NCI-H345 treated with DMSO at 0.1 percent for 48 hours (cell line): ENCODE measurements around the gene KCNAB2.

Source experiments
- DNase-seq: peaks from one replicate; lab custom pipeline; 2025; ENCODE audit not compliant: unreplicated experiment; lab: John Stamatoyannopoulos, UW

KCNAB2 gene

DNA sequence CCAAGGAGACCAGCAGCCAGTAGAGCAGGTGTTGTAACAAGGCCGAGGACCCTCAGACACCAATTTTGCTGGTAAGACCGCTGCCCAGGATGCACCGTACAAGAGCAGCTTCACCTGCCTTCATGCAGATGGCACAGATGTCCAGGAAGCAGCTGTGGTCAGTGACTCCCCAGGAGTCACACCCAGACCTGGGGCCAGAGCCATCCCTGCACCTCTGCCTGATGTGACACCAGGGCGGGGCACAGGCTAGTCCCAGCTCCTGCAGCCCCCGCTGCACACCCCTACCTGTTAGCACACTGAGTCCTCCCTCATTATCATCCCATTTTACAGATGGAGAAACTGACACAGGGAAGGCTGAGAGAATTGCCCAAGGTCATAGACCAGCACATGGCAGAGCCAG, 16.3 kb upstream of the KCNAB2 start:
- DNase-seq, result no peak

DNA sequence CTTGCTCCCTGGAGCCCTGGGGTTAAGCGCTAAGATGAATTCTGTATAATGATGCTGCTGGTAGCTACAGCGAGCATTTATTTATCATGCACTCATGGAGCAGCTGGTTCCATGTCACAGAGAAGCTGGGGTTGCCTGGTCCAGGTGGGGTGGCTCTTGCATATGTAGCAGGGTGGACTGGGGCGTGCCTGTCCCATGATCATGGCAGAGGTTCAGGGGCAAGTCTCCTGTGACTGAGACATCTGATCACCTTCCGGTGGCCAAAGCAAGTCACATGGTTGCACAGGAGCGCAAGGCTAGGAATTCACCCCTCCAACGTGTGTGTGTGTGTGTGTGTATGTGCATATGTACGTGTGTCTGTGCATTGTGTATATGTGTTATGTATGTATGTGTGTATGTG, 15.6 kb upstream of the KCNAB2 start:
- no peak for DNase-seq

DNA sequence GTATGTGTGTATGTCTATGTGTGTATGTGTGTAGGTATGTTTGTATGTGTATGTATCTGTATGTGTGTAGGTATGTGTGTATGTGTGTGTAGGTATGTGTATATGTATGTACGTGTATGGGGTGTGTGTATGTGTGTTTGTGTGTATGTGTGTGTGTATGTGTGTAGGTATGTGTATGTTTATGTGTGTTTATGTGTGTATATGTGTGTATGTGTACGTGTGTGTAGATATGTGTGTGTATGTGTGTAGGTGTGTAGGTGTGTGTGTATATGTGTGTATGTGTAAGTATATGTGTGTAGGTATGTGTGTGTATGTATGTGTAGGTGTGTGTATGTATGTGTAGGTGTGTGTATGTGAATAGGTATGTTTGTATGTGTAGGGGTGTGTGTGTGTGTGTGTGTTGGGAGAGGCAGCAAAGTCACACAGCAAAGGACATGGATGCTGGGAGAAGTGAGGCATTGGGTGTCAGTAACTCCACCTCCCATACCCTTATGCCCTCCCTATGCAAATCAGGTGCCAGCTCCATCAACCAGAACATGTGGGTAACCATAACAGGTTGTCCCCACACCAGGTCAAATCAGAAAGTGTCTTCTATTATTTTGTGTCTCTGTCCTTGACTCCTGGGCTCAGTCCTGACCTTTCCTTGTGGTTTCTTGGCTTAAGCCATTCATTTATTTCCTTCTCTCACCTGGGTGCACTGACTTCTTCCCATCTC, 15.0 kb upstream of the KCNAB2 start:
- no peak for DNase-seq

DNA sequence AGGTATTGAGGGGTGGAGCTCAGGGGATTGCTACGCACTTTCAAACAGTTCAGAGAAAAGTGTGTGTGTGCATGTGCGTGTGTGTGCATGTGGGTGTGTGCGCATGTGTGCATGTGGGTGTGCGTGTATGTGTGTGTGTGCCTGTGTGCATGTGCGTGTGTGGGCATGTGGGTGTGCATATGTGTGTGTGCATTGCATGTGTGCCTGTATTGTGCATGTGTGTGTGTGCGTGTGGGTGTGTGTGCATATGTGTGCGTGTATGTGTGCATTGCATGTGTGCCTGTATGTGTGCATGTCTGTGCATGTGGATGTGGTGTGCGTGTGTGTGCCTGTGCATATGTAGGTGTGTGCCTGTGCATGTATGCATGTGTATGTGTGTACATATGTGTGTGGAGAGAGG, 12.6 kb upstream of the KCNAB2 start:
- DNase-seq, result no peak

DNA sequence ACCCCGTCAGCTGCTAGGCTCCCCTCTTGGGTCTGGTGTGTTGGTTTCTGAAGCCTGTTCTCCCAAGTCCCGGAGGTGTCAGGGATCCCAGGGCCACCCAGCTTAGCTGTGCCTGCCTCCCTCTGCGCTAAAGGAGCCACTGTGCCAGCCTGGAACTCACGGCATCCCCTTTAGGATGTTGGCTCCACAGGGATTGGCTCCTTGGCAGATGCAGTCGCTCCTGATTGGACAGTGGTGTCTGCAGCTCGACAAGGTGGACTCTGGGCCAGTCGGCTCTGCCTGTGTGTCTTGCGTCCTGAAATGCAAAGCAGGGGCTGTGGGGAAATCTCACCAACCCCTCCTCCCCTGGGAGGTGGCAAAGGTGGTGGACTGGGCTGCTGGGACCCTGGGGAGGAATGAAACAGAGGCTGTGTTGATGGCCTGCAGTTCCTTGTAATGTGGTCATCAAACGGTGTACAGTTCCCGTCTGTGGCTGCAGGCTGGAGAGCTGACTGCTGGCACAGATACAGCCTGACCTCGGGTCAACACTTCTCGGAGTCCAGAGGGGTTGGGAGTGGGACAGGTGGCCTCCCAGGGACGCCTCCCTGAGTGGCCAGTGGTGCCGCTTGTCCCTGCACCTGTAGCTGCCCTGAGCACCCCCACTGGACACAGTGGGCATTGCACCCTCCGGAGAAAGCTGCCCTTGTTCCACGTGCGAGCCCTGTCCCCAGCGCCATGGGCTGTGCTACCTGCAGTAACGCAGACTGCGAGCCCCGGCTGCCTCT, 11.5 kb upstream of the KCNAB2 start:
- DNase-seq, result no peak

DNA sequence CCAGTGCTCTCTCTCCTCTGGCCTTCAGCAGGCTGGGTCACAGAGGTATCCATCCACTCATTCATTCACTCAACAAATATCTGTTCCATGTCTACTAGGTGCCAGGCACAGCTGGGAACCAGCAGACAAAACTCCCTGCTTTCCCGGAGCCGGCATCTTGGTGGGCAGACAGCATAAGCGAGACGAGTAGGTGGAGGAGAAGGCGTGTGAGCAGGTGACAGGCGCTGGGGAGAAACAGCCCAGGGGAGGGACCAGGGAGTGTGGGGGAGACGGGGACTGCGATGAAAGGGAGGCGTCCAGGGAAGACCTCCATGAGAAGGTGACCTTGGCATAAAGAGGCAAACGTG, 11.0 kb upstream of the KCNAB2 start:
- DNase-seq, result no peak

DNA sequence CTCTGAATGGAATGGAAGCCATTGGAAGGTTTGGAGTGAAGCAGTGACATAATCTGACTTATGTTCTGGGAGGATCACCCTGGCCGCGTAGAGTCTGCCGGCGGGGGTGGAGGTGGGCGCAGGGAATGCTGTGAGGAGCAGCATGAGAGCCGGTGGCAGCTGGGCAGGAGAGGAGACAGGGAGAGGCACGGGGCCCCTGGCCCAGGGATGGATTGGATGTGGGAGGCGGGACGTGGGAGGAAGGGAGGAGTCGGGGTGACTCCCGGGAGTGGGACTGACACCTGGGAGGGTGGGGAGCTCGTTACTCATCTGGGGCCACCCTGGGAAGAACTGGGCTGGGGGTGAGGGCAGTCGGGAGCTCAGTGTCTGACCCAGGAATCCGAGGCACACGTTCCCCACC, 10.4 kb upstream of the KCNAB2 start:
- no peak for DNase-seq

DNA sequence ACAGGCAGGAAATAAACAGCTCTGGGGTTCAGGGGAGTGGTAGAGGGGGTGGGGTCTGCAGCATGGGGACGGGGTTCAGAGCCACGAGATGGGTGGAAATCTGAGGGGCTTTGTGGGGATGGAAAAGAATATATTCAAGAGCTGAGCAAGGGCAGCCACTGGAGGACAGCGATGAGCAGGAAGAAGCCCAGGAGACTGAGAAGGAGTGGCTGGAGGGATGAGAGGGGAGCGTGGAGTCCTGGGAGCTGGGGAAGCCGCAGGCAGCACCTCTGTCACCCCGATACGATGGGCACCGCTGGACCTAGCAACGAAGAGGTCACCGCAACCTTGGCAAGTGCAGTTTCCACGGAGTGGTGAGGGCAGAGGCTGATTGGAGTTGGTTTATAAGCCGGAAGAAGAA, 10.0 kb upstream of the KCNAB2 start:
- DNase-seq, result no peak

DNA sequence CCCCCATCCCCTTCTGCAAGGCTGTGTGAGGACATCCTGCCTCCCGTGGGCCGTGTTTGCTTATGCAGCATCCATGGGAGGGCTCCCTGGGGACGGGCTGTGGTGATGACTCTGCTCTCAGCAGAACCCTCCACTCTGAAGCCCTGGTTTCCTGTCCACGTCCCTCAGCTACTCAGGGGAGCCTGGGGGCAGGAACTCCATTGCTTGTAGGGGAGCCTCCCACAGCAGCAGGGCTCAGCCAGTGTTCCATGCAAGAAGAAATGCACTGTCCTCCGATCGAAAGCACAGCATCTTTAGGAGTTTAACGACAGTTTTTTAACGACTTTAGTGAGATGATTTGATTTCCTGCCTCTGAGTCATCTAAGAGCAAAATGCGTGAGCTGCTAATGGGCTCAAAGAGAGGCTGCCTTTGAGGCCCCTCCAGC, 8.3 kb upstream of the KCNAB2 start:
- no peak for DNase-seq

DNA sequence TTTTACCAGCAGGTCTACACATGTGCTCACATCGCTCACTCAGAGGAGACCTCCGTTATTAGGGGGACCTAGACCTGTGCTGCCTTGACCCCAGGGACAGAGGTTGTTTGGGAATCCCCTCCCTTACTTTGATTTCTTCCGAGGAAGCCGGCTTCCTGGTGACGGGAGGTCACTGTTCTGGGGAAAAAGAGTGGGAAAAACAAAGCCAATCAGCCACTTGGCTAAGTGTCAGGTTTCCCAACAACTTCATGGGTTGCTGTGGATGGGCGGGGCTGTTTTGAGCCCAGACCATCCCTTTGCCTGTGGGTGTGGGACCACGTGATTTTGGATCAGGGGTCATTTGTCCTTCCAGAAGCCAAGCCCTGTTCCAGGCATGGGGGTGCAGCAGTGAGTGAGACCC, 7.1 kb upstream of the KCNAB2 start:
- DNase-seq, result no peak

DNA sequence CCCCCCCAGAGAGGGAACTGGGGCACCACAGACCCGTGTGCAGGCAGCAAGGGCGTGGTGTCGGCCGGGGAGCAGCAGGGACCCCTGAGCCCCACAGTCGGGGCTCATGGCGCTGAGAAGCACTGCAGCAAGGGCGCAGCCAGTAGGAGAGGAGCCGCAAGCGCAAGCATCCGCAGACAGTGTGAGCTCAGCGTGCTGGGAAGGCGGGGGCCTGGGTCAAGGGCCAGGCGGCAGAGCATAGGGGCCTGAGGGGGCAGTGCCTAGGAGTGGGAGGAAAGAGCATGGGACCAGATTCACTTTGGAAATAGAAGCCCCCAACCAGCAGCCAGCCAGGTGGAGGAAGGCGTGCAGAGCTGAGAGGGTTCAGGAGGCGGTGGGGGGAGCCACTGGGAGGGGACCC, 6.7 kb upstream of the KCNAB2 start:
- DNase-seq, result no peak

DNA sequence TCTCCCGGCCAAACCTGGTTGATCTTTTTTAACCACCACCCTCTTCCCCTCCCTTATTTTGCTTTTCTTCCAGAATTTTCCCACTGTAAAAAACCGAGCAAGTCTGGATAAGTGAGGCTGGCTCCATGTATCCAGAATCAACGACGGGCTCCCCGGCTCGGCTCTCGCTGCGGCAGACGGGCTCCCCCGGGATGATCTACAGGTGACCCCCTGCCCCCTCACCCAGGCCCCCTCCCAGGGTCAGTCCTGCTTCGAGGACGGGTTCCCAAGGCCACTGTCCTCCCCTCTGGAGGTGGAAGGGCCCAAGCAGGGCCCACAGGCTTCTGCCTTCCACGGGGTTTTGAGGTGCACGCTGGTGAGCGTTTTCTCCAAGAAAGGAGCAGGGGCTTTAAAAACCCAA, 5.2 kb upstream of the KCNAB2 start:
- no peak for DNase-seq

DNA sequence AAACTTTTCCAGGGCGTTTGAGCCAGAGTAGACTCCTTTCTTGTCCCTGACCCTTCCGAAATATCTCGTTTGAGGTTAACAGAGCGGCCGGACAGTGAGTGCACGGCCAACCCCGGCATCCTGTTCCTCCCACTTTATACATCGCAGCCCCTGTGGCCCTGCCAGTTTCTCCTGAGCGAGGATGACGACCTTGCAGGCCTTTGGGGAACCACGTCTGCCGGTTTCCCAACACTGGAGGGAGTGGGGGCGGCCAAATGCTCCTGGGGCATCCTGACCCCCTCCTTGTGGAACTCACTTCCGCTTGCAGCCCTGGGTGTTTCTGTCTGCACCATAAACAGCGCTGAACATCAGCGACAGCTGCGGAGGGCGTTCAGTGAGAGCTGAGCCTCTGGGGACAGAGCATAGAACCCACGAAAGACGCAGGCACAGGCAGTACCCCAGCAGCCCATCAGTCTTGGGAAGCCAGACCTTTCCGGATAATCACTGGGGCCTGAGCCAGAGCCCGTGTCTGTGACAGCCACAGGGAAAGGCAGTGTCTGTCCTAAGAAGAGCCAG, 4.8 kb upstream of the KCNAB2 start:
- no peak for DNase-seq

DNA sequence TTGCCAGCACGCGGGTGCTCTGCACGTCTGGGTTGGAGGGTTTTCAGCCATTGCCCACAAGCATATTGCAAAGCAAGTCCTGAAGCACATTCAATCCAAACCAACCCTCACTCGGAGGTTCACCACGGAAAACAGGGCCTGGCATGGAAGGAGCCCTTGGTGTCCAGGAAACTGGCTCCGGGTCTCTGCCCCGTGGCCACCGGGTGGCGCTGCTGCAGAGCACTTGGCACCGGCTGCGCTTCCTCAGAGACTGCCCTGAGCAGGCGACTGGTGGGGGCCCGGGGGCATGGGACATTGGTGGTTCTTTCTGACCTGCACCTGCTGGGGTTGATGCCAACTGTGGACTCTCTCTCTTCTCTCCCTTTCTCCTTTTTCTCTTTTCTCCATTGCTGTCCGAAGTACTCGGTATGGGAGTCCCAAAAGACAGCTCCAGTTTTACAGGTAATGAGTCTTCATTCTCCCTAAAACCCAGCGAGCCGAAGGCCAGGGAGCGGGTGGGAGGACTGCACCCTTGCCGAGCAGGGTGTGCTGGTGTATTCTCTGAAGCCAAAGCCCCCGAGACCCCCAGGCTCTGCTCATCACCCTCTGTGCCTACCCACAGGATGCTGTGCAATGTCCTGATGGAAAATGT, 4.1 kb upstream of the KCNAB2 start:
- no peak for DNase-seq

DNA sequence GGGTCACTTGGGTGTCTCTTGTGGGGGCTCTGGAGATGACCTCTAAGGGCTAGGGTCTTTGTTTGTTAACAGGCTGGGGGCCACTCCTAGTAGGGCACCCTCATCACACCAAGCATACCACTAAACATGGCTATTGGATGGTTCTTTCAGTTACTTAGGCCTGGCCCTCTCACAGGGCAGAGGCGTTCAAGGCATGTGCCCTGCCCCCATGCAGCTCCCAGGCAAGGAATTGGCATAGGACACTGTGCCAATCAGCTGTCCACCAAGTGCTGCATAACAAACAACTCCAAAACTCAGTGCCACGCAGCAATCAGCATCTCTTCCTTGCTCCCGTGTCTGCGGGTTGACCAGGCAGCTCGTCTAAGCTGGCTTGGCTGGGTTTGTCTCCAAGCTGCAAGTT, 2.1 kb upstream of the KCNAB2 start:
- no peak for DNase-seq

DNA sequence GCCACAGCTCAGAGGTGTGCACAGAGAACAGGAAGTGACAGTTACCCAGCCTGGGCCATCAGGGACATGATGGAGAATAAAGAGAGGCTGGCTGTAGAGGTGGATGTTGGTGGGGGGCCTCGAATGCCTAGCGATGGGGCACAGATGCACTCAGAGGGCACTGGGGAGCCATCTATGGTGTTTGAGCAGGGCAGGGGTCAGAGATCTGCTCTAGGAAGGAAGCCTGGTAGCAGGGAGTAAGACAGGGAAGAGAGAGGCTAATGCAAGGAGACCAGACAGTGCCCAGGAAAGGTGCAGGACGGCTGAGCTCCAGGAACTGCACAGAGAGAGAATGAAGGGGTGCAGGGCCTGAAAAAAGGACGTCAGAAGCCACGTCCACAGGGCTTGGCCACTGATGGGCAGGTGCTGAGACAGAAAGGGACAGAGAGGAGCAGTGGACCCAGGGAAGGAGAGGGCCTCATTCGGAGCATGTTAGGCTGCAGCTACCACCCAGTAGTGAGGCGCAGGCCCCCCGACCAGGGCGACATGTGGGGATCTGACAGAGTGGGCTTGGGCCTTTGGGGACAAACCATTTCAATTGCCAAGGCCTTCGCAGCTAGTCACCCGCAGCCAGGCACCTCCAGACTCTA, 1.1 kb upstream of the KCNAB2 start:
- no peak for DNase-seq

DNA sequence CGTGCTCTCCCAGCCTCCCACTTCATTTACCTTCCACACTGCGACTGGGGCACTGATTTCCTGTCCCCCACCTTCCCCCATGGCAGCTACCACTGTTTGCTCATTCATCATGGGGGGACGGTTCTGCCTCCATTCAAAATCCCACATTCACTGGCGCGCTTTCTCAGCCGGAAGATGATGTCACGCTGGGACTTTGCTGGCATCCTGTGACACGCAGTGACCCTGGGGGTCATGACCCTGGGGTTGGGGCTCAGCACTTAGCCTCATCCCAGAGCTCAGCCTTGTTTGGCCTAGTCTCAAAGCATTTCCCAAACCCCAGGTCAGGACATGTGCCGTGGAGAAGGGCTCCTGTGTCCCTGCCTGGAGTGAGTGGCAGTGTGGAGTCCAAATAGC, 582 bp upstream of the KCNAB2 start:
- no peak for DNase-seq

DNA sequence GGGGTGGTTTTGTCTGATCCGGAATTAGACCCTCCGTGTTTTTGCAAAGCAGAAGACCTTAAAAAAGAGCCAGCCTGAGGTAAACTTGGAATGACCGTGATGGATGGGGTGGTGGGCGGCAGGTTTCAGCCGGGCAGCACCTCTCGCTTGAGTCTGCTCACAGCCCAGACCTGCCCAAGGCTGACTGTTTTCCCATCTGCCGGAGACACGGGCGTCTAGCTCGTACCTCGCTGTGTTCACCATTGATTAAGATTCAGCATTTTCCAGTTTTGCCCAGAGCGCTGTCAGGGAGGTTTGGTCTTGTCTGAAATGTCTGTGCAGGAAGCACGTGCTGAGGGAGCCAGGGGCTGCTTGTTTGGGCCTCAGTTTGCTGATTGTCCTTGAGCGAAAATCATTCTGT, 591 bp downstream of the KCNAB2 start:
- DNase-seq, result no peak

DNA sequence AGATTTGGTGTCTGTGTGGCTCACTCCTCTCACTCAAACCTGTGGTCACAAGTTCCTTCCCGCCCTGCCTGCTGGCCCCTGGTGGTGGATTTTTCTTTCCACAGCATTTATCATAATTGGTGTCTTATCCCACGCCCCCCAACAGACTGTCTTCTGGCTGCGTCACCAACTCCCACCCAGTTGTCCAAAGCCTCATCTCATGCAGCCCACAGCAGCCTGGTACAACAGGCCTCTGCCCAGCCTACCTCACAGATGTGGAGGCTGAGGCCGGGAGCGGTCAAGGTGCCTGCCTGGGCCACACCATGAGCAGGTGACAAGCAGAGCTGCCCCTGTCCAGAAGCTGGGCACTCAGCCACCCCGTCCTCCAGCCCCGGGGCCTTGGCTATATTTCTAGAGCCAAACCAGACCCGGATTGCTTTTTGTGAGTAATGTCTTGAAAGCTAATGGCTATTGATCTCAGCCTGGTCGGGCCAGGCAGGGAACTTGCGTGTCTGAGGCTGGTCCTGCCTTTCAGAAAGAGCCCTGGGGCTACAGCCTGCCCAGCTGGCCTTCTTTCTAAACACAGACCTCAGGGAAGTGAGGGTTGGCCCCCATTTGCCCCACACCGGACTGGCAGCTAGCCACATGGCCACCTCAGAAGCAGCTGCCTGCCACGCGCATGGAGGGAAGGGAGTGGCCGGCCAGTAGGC, 2.6 kb downstream of the KCNAB2 start:
- DNase-seq, result no peak

DNA sequence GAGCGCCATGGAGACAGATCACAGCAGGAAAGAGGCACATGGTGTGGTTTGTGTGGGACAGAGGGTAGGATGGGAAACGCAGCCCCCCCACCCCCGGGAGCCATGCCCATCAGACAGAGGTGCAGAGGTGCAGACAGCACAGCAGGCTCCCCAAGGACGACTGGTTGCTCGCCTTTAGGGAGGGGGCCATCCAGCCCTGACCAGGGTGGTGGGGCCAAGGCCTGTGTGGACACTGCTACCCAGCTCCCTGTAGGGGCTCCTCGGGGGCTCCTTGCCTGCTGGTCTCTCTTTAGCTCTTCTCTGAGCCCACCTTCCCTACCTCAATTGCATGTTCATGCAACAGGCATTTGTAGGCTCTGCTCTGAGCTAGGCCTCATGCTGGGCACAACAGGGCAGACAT, 3.7 kb downstream of the KCNAB2 start:
- no peak for DNase-seq

DNA sequence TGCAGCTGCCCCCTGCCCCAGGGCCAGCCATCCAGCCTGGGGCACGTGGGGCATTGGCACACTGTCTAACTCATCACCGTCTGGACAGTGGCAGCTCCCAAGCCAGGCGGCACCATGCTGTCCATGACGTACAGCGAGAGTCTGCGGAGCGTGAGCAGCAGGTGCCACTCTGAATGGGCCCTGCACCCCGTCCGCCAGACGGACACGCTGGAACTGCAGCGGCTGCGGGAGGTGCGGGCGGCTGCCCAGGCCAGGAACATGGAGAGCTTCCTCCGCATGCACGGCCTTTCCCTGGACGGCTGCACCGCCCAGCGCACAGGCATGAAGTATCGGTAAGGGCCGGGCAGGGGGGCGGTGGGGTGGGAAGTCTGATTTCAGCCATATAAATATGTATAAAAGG, 5.7 kb downstream of the KCNAB2 start:
- DNase-seq, result no peak
